Activated T-cell treated with anti-CD3 and anti-CD28 coated beads for 4 hours (primary cell): Measurements from ENCODE around the gene DMAC2.
"Not testable (repeated sequence)": the region's sequence is repeated elsewhere in the genome, so short reads cannot be mapped to it uniquely, and the experiment has no call there.

Experiments
- DNase-seq: peaks from one replicate; pipeline ENCODE4 v3.0.0-alpha.2; 2020

Gene DMAC2

GRCh38 chr19:41422456-41422855 is 17.3 kb downstream of the DMAC2 start:
- DNase-seq, result no peak

- no peak for DNase-seq
Measured at GRCh38 chr19:41421973-41422372, 17.7 kb downstream of the DMAC2 start.

DNA sequence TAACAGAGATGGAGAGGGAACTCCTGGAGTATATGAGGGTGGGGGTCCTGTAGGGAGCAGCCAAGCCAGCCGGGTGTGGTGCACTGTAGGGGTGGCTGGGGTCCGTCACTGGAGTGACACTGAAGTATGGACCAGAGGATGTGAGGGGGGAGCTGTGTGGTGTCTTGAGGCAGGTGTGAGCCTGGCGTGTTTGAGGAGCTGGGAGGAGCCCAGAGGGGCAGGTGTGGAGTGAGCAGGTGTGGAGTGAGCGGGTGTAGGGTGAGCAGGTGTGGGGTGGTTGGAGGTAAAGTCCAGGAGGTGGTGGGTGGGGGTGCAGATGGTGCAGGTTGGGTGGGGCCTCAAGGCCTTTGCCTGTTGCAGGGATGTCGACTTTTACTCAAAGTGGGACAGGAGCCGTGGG is 18.4 kb downstream of the DMAC2 start:
- DNase-seq, result no peak

GRCh38 chr19:41420101-41420880 is 19.4 kb downstream of the DMAC2 start:
- no peak for DNase-seq

- no peak for DNase-seq
Measured at GRCh38 chr19:41416194-41416674, 23.5 kb downstream of the DMAC2 start.

- no peak for DNase-seq
Measured at GRCh38 chr19:41415154-41415571, 24.5 kb downstream of the DMAC2 start.

- no peak for DNase-seq
Measured at GRCh38 chr19:41414461-41414860, 25.3 kb downstream of the DMAC2 start.

DNA sequence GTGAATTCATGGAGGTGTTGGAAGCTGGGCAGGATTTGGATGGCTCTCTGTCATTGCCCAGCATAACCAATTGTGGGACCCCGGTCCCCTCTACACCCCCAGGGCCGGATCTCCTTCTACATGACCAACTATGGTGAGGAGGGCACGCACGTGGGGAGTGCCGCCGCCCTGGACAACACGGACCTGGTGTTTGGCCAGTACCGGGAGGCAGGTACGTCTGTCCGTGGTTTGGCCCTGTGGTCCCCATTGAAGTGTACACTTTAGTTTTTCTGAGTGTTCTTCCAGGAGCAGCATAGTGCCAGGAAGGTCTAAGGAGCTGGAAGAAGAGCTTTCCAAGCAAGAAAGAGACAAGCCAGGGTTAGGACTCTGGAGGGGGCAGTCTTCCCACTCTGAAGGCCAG is 25.8 kb downstream of the DMAC2 start:
- no peak for DNase-seq

- DNase-seq, result no peak
Measured at GRCh38 chr19:41412953-41413352, 26.8 kb downstream of the DMAC2 start.

GRCh38 chr19:41411968-41412265 is 27.8 kb downstream of the DMAC2 start:
- DNase-seq, result no peak

GRCh38 chr19:41411100-41411967 is 28.4 kb downstream of the DMAC2 start:
- DNase-seq, result no peak

GRCh38 chr19:41410336-41411054 is 29.2 kb downstream of the DMAC2 start:
- DNase-seq, result no peak

DNA sequence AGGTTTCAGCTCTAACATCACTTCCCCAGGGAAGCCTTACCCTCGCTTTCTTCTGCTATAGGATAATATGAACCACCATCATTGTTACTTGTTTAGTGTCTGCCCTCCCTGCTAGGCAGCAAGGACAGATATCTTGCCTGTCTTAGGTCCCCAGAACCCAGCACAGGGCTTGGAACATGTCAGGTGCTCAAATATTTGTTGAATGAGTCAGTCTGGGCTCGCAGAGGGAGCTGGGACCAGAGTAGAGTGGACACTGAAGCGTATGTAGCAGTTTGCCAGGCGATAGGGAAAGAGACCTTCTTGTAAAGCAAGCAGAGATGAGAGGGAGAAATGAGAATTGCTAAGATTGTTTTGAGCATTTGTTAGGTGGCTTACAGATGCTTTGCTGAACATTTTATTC is 30.4 kb downstream of the DMAC2 start:
- DNase-seq, result no peak

GRCh38 chr19:41408846-41409245 is 30.9 kb downstream of the DMAC2 start:
- not testable (repeated sequence) for DNase-seq

- no peak for DNase-seq
Measured at GRCh38 chr19:41408256-41408655, 31.5 kb downstream of the DMAC2 start.

DNA sequence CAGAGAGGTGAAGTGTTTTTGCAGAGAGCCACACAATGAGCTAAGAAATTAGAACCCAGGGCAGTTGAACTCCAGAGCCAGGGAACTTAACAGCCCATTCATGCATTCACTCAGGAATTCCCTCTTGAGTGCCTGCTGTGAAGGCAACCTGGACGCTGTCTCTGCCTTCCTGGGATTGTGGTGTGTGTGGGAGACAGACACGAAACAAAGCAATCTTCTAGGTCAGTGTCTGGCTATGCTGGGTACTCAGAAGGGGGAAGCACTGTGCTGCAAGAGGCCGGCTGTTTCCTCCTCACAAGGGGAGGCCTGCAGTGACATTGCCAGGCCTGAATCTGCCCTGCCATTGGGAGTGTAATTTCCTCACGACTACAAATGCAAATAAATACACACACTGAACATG is 32.4 kb downstream of the DMAC2 start:
- no peak for DNase-seq

GRCh38 chr19:41405776-41406175 is 33.9 kb downstream of the DMAC2 start:
- DNase-seq, result no peak

DNA sequence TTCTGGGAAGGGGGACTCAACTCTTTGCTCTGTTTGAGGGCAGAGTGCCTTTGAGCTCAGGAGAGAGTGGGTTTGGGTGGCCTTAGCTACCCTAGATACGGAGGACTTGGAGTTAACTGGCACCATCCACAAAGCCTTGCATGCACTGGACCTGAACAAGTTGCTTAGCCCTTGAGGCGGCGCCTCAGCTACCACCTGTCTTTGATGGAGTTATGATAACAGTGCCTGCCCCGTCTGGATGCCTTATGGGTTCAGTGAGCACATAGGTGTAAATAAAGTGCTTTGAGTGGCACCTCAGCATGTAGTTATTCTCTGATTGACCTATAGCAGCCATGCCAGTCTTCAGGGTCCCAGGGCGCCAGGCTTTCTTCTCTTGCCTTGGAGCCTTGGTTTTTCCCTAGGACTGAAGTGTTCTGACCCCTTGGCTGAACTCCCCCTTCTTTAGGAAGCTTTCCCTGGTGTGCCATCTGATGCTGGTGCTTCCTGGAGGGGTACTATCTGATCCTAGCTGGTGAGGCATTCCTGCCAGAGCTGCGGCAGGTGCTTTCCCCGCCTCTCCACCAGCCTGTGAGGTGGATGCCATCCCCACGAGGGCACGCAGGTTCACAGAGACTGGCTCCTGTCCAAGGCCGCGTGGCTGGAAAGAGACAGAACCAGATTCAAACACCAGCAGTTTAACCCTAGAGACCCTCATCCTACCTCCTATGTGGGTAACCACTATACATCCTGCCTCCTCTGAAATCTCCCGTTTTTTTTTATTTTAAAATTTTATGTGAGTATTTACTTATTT is 36.3 kb downstream of the DMAC2 start:
- DNase-seq, result no peak

GRCh38 chr19:41402010-41402409 is 37.7 kb downstream of the DMAC2 start:
- DNase-seq, result no peak

GRCh38 chr19:41401483-41401882 is 38.2 kb downstream of the DMAC2 start:
- DNase-seq, result no peak

- no peak for DNase-seq
Measured at GRCh38 chr19:41399525-41399924, 40.2 kb downstream of the DMAC2 start.

DNA sequence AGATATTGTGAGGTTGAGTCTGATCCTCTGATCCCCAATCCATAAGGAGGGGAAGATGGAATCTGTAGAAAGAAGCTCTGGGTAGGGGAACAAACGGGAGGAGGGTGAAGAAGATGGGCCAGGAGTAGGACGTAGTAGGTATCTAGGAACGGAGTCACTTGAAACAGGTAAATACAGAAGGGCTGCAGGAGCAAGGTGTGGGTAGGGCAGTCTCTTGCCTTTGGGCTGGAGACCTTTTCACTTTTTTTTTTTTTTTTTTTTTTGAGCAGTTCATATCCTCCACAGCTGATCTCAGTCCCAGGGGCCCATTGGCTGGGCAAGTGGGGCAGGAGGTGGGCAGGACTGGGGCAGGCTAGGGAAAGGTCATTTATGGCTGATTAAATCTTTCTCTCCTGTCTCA is 40.6 kb downstream of the DMAC2 start:
- DNase-seq, result no peak

- DNase-seq, result no peak
Measured at GRCh38 chr19:41398598-41398997, 41.1 kb downstream of the DMAC2 start.
